Measurements from ENCODE around the gene EGFR.

EGFR gene

DNA sequence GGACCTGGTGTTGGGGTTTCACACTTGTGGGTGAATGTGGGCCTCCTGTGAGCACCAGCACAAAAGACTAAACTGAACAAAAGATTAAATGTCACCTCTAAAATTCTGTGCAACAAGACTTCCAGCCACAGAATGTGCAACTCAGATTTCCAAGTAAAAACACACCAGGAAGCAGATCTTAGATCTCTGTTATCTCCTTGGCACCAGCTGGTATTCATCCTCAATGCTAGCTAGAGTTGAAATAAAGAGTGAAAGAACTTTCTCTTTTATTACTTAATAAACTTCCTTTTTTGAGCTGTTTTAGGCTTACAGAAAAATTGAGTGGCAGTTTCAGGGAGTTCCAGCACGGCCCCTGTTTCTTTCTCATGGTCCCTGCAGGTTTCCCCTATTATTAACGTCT is 40.2 kb downstream of the EGFR start:
- Mint-ChIP-seq H3K27me3 (peaks cover 6% of the 10 kb centered on the region), H3K36me3 (no peaks in the 10 kb centered on the region), H3K27ac (no peak overlapping the region), H3K9me3 (ENCODE audit: low read depth) (no peaks in the 10 kb centered on the region), H3K4me1 (ENCODE audit: low read depth) (no peaks in the 10 kb centered on the region), H3K4me3 (no peak overlapping the region)

DNA sequence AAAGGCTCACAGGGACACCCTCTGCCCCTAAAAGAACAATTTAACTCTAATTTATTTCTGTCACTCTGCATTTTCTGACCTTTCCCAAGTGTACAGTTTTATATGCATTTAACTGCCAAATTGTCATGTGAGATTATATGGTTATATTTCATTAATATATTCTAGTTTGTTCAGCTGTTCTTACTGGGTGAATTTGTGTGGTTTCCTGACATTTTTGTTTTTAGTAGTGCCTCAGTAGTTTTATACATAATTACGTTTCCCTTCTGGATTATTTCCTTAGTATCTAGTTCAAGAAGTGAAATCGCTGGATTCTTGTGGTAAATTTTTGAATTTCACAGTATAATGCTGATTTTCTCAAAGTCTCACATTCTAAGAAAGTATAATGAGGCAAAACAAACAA is 41.3 kb downstream of the EGFR start:
- Mint-ChIP-seq H3K27me3 (peaks cover 6% of the 10 kb centered on the region), H3K27ac (no peak overlapping the region), H3K4me1 (ENCODE audit: low read depth) (no peaks in the 10 kb centered on the region), H3K36me3 (no peaks in the 10 kb centered on the region), H3K4me3 (no peak overlapping the region), H3K9me3 (ENCODE audit: low read depth) (no peaks in the 10 kb centered on the region)

DNA sequence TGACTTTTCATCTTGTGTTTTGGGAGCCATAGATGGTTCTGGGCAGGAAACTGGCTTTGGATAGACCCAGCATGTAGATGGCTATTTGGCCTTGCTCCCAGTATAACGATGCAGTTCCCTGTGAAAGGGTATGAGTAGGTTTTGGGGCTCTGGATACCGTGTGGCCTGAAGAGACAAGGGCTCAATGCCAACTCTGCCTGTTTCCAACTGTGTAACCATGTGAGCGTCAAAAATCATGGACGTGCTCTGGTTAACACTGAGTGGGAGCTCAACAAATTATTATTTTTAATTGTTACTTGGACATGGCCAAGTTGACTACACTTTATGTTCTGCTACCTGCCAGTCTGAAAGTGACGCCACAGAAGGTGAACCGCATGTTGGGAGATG is 41.8 kb downstream of the EGFR start:
- H3K9me3 Mint-ChIP-seq (ENCODE audit: low read depth): no peaks in the 10 kb centered on the region
- no peaks in the 10 kb centered on the region for H3K4me1 Mint-ChIP-seq (ENCODE audit: low read depth)
- no peak overlapping the region for H3K27ac Mint-ChIP-seq

DNA sequence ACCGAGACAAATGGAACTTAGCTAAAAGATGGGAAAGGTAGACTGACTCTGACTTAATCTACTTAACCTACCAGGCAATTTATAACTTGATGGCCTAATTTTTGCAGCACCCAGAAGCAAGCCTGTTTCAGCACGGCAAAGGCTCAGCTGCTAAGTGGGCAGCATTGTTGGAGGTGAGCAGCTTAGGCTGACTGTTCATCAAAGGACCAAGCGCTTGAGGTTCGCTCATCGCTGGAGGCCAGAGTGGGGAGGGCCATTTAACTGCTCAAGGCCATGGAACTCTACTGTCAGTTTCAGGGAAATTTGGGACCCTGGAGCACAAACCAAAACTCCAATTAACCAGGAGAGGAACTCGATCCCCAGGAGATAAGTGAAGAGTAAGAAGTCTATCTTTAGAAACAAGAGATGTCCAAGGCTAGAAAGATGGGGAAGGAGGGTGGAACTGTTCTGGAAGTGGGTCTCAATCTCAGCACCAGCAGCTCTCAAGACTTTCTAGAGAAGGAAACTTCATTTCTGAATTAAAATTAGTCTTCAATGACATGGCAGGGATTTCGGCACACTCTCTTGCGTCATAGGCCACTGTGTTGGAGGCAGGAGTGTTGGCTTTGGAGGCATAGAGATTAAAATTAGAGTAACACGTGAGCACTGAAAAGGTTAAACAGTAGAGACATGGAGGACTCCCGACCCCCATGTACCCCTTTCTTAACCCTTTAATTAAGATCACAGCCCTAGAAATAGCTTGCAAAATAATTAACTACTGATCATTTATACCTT is 43.1 kb downstream of the EGFR start:
- Mint-ChIP-seq H3K36me3 (no peaks in the 10 kb centered on the region), H3K4me1 (ENCODE audit: low read depth) (no peaks in the 10 kb centered on the region), H3K4me3 (no peak overlapping the region)

More for the DNA sequence above, 41.8 kb downstream of the EGFR start:
- peaks cover 6% of the 10 kb centered on the region for H3K27me3 Mint-ChIP-seq
- no peaks in the 10 kb centered on the region for H3K36me3 Mint-ChIP-seq
- H3K4me3 Mint-ChIP-seq: no peak overlapping the region

DNA sequence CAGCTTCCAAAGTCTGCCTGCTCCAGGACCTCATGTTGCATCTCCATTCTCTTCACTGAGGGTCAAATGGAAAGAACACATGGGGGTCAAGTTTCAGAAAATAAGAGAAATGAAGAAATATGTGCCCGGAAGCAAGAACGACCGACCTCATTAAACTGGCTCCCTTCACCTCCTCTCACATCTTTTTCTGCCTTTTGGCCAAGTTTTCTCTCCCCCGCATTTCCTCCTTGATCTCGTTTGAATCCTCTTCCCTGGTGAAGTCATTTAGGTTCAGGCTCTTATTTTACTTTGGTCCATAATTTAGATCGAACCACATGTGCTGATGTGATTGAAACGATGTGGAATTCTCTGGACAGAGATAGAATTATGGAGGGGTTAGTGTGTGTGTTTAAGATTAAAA is 44.2 kb downstream of the EGFR start:
- Mint-ChIP-seq H3K36me3 (no peaks in the 10 kb centered on the region), H3K27me3 (peaks cover 6% of the 10 kb centered on the region), H3K27ac (no peak overlapping the region), H3K4me1 (ENCODE audit: low read depth) (no peaks in the 10 kb centered on the region), H3K9me3 (ENCODE audit: low read depth) (no peaks in the 10 kb centered on the region), H3K4me3 (no peak overlapping the region)

More for the DNA sequence above, 43.1 kb downstream of the EGFR start:
- no peaks in the 10 kb centered on the region for H3K9me3 Mint-ChIP-seq (ENCODE audit: low read depth)
- H3K27ac Mint-ChIP-seq: no peak overlapping the region
- peaks cover 6% of the 10 kb centered on the region for H3K27me3 Mint-ChIP-seq

DNA sequence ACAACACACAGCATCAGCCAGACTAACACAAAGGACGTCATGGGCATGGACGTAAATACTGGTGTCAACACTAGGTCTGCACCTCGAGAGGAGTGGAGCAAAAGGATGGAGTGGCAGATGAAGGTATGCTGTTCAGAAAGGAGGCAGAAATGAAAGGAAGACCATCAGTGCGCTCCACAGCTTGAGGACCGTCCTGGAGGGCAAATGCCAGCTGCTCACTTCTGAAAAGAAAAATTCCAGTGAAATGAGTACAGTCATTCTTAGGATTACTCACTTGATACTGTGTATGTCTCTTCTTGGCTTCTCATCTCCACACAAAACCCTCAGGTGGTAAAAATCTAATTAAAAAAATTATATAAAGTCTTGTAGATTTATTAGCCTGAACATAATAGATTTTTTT is 44.8 kb downstream of the EGFR start:
- H3K4me3 Mint-ChIP-seq: no peak overlapping the region
- H3K27me3 Mint-ChIP-seq: peaks cover 6% of the 10 kb centered on the region
- no peaks in the 10 kb centered on the region for H3K9me3 Mint-ChIP-seq (ENCODE audit: low read depth)
- no peaks in the 10 kb centered on the region for H3K36me3 Mint-ChIP-seq
- no peaks in the 10 kb centered on the region for H3K4me1 Mint-ChIP-seq (ENCODE audit: low read depth)
- no peak overlapping the region for H3K27ac Mint-ChIP-seq

DNA sequence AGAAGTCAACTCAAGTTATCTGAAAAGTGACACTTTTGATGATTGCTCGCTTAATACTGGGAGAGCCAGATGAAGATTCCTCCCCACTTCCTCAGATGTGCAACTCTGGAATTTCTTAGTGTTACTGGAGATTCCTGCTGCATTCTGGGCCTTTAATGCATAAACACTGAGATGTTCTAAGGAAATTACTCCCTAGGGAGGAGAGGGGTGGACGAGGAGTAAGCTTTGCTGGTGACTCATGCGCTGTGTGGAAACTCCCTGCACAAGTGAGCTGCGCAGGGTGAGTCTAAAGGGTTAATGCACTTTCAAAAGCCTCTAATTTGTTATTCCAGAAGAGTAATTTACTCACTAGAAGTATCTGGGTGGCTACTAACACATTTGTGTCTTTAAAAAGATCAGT is 46.3 kb downstream of the EGFR start:
- Mint-ChIP-seq H3K36me3 (no peaks in the 10 kb centered on the region), H3K27ac (no peak overlapping the region), H3K4me3 (no peak overlapping the region), H3K27me3 (peaks cover 8% of the 10 kb centered on the region), H3K4me1 (ENCODE audit: low read depth) (no peaks in the 10 kb centered on the region), H3K9me3 (ENCODE audit: low read depth) (no peaks in the 10 kb centered on the region)

DNA sequence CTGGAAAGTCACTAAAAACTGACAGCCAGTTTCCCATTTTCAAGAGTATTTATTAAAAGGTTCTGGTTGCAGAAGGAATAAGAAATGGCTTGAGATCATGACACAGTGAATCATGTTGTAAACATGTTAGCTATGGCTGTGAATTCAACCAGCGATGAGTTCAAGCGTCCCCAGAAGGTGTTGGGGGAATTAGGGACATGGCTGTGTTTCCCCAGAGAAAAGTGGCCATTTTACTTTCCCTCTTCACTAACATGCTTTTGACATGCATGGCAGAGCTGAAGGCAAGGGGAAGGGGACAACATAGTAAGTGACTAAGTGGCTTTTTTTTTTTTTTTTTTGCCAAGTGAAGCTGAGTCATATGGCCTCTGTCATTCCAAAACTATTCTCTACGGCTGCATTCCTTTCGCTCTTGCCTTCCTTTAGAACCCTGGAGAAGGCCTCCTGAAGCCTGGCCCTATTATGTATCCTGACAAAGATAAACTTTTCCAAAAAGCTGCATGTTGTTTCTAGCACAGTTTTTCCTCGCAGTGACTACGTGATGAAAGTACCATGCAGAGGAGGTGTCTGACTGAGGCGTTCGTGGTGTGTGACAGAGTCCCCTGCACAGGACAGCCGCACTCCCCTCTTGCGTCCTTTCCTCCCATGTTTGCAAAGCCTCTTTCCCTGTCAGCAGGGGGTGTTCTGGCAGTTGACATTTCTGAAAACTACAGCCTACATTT is 46.9 kb downstream of the EGFR start:
- H3K9me3 Mint-ChIP-seq (ENCODE audit: low read depth): no peaks in the 10 kb centered on the region
- no peak overlapping the region for H3K27ac Mint-ChIP-seq
- peaks cover 8% of the 10 kb centered on the region for H3K27me3 Mint-ChIP-seq
- H3K4me1 Mint-ChIP-seq (ENCODE audit: low read depth): no peaks in the 10 kb centered on the region
- H3K36me3 Mint-ChIP-seq: no peaks in the 10 kb centered on the region
- no peak overlapping the region for H3K4me3 Mint-ChIP-seq

DNA sequence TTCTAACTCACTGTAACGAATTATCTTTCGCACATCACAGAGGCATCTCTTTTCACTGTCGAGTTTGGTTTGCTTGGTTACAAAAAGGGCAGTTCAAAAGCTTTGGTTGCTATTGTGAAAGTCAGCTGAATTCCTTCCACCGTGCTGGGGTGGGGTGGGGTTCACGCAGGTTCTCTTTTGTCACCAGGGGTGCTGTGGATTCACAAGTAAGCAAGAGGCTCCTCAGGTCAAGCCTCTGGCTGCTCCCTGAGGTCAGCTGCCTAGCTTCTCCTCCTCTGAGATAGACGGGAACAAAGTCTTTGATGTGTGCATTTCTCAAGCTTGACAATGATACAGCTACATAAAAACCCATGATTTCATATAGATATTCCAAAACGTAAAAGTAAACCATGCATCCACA is 47.7 kb downstream of the EGFR start:
- H3K27me3 Mint-ChIP-seq: peaks cover 10% of the 10 kb centered on the region
- H3K4me1 Mint-ChIP-seq (ENCODE audit: low read depth): no peaks in the 10 kb centered on the region

DNA sequence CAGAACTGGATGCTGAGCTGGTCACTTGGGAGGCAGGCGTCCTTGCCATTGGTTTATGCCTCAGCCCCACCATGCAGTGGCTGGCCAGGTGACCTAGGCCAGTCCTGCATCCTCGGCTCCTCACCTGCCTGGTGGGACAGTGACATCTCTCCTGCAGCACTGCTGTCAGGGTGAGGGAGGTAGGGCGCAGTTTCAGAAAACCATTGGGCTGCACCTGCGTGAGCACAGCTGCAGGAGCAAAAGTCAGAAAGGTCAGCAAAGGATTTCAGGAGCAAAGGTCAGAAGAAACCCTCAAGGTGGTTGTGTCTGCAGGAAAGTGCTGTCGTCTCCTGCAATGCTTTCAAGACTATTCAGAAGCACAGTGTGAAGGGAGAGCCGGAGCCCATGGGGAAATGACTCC is 48.1 kb downstream of the EGFR start:
- H3K36me3 Mint-ChIP-seq: no peaks in the 10 kb centered on the region
- no peak overlapping the region for H3K27ac Mint-ChIP-seq
- H3K4me3 Mint-ChIP-seq: no peak overlapping the region
- H3K27me3 Mint-ChIP-seq: peaks cover 10% of the 10 kb centered on the region
- no peaks in the 10 kb centered on the region for H3K9me3 Mint-ChIP-seq (ENCODE audit: low read depth)
- no peaks in the 10 kb centered on the region for H3K4me1 Mint-ChIP-seq (ENCODE audit: low read depth)

More for the DNA sequence above, 47.7 kb downstream of the EGFR start:
- H3K27ac Mint-ChIP-seq: no peak overlapping the region
- no peaks in the 10 kb centered on the region for H3K36me3 Mint-ChIP-seq
- H3K4me3 Mint-ChIP-seq: no peak overlapping the region
- H3K9me3 Mint-ChIP-seq (ENCODE audit: low read depth): no peaks in the 10 kb centered on the region

DNA sequence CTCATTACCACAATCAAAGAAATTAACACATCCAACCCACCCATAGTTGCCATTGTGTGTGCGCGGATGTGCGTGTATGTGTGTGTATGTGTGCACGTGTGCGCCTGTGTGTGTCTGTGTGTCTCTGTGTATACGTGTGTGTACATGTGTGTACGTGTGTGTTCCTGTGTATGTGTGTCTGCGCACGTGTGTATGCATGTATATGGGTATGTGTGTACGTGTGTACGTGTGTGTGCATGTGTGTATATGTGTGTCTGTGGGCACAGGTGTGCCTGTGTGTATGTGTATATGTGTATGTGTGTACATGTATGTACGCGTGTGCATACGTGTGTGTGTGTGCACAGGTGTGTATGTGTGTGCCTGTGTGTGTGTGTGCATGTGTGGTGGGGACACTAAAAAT is 48.9 kb downstream of the EGFR start:
- H3K4me1 Mint-ChIP-seq (ENCODE audit: low read depth): no peaks in the 10 kb centered on the region
- H3K27me3 Mint-ChIP-seq: peaks cover 6% of the 10 kb centered on the region
- no peaks in the 10 kb centered on the region for H3K36me3 Mint-ChIP-seq
- H3K27ac Mint-ChIP-seq: no peak overlapping the region
- H3K9me3 Mint-ChIP-seq (ENCODE audit: low read depth): no peaks in the 10 kb centered on the region
- H3K4me3 Mint-ChIP-seq: no peak overlapping the region

DNA sequence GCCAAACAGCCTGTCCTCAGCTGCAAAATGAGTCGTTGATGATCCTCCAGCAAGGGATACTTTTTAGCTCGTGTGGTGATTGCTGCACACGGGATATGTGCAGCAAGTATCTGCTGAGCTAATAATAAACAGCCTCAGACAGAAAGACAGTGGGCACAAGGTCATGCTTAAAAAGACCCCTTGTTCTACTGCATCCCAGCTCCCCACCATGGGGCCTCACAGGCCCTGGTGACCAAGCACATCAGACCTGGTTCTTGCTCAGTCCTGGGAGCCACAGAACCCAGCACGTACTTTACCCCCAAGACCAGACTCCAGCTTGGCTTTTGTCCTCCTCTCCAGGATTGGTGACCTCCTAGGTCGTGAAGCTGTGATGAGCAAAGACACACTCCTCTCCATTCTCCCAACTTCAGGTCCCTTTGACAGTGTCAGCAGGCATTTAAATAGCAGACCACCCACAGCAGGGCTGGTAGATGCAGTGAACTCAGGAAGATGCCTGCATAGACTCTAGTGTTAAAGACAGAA is 50.5 kb downstream of the EGFR start:
- H3K27me3 Mint-ChIP-seq: peaks cover 7% of the 10 kb centered on the region
- H3K36me3 Mint-ChIP-seq: no peaks in the 10 kb centered on the region
- H3K27ac Mint-ChIP-seq: no peak overlapping the region
- H3K9me3 Mint-ChIP-seq (ENCODE audit: low read depth): no peaks in the 10 kb centered on the region
- peaks cover 8% of the 10 kb centered on the region for H3K4me1 Mint-ChIP-seq (ENCODE audit: low read depth)
- no peak overlapping the region for H3K4me3 Mint-ChIP-seq

DNA sequence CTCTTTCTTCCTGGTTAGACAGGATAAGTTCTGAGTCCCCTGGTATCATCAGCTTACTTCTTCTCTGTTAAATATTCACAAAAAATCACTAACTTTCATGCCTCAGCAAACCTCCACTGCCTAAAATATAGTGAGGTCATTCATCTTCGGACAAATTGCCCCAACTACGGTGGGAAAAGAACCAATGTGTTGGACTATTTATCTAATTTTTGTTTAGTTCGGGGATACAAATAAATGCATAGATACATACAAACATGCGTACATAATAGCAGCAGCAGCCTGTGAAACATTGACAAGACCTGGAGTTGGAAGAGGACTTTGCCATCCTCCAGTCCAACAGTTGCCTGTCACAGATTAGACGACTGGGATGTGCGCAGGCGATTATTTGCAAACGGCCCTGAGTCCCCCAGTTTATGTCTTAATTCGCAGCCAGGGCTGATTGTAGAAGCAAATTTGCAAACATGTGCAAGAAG is 51.5 kb downstream of the EGFR start:
- Mint-ChIP-seq H3K4me3 (no peak overlapping the region), H3K4me1 (ENCODE audit: low read depth) (peaks cover 8% of the 10 kb centered on the region), H3K36me3 (no peaks in the 10 kb centered on the region), H3K27me3 (peaks cover 7% of the 10 kb centered on the region), H3K27ac (no peak overlapping the region), H3K9me3 (ENCODE audit: low read depth) (no peaks in the 10 kb centered on the region)

DNA sequence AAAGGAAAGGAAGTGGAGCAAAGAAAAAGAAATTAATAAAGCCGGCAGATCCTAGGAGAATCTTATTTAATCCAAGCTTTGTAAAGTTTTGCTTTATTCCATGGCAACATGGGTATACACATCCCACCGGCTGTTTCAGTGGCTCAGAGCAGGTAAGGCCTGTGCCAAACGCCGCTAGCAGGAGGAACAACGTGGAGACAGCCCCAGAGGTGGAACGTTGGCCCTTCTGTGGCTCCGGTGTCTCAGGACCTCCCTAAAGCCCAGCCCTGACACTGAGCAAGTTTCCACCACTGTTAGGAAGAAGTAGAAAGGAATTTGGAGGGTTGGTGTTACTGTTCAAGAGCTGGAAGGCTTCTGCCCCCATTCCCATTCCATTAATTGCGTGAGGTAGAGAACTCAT is 52.0 kb downstream of the EGFR start:
- Mint-ChIP-seq H3K36me3 (no peaks in the 10 kb centered on the region), H3K4me3 (no peak overlapping the region), H3K27ac (no peak overlapping the region), H3K4me1 (ENCODE audit: low read depth) (peaks cover 8% of the 10 kb centered on the region), H3K27me3 (peaks cover 7% of the 10 kb centered on the region), H3K9me3 (ENCODE audit: low read depth) (no peaks in the 10 kb centered on the region)

DNA sequence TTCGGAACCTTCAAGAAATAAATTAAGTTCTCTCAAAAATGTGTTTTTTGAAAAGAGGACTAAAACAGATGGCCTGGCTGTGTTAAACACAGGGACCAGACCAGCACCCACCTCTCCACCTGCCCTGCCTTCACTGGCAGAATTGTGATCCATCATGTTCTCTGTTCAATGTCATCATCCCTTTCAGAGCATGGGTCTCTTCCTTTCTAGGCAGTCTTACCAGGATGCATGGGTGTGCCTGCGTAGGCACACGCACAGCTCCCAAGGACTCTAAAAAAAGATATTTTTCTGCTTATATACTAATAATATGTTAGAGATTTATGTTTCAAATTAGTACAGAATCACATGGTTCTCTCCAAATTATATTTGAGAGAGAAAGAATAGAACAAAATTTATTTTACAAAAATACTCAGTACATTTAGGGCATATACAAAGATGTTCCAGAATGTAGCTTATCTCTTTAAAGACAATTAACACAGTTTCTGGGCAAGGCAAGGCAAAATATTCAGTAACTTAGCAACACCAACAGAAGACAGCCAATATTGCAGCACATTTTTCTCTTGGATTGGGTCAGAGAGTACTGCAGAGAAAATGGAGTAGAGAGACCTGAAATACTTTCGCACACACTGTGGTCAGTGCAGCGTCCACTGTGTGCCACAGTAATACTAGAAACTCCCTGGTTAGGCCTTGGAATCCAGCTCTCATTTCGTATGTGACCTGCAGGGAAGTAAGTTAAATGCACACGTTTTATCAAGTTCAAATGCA is 52.8 kb downstream of the EGFR start:
- peaks cover 7% of the 10 kb centered on the region for H3K27me3 Mint-ChIP-seq
- peaks cover 8% of the 10 kb centered on the region for H3K4me1 Mint-ChIP-seq (ENCODE audit: low read depth)
- no peak overlapping the region for H3K27ac Mint-ChIP-seq
- no peak overlapping the region for H3K4me3 Mint-ChIP-seq
- no peaks in the 10 kb centered on the region for H3K36me3 Mint-ChIP-seq
- no peaks in the 10 kb centered on the region for H3K9me3 Mint-ChIP-seq (ENCODE audit: low read depth)
